NT2/D1 (cell line): Measurements from ENCODE around the gene RIMKLB.
"Not testable (repeated sequence)": the region's sequence is repeated elsewhere in the genome, so short reads cannot be mapped to it uniquely, and the experiment has no call there.

ENCODE experiments used
- SUZ12 ChIP-seq: IDR thresholded peaks from 2 replicates; pipeline ENCODE4 v1.6.1; 2011; ENCODE audit not compliant: insufficient read length, insufficient read depth; ENCODE audit errors: extremely low read depth
- YY1 ChIP-seq: IDR thresholded peaks from 2 replicates; pipeline ENCODE4 v1.6.1; 2011; ENCODE audit not compliant: insufficient read length, insufficient read depth
- ZNF274 ChIP-seq: IDR thresholded peaks from 2 replicates; pipeline ENCODE4 v1.6.1; 2011; ENCODE audit warnings: mild to moderate bottlenecking, low read depth, low read length

DNA sequence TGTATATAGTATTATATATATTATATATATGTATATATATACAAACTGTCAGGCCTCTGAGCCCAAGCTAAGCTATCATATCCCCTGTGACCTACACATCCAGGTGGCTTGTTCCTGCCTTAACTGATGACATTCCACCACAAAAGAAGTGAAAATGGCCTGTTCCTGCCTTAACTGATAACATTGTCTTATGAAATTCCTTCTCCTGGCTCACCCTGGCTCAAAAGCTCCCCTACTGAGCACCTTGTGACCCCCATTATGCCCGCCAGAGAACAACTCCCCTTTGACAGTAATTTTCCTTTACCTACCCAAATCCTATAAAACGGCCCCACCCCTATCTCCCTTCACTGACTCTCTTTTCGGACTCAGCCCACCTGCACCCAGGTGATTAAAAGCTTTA lies 107.0 kb downstream of the RIMKLB start:
- not testable (repeated sequence) for TF ChIP-seq YY1, ZNF274, SUZ12
